ENCODE results near the gene KCNN3. TPM values are rescaled to one million over a fixed set of nuclear protein-coding genes. Genes with fewer than 3 reads are reported as not detected.

KCNN3 gene
- total RNA-seq, 4 donors from 2014 or later, result under 0.01 to 0.57 (median 0.08) TPM

DNA sequence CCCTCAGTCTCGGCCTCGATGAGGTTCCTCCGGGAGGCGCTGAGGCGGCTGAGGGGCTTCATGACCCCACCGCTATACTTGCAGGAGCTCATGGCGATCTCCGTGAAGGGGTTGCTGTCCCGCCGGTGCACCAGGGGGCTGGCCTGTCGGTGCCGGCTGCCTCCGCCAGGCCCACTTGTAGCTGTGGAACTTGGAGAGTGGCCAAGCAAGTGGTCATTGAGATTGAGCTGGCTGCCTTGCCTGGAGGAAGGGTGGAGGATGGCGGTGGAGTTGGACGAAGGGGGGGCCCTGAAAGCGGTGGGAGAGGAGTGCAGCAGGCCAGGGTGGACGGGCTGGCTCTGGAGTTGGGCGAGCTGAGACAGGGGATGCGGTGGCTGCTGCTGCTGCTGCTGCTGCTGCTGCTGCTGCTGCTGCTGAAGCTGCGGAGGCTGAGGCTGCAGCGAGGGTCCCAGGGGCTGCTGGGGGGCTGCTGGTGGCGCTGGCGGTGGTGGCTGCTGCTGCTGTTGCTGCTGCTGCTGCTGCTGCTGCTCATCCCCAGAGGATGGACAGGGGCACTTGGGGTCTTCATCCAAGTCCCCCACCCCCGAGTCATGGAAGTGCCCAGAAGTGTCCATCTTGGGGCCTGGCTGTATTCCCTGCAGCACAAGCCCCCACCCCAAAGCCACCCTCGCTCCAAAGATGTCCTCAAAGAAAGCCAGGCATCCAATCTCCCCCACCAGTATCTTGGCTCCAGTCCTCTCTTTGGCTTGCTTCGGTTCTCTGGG, 548 bp downstream of the KCNN3 start:
- TF ChIP-seq, protein P1, sequence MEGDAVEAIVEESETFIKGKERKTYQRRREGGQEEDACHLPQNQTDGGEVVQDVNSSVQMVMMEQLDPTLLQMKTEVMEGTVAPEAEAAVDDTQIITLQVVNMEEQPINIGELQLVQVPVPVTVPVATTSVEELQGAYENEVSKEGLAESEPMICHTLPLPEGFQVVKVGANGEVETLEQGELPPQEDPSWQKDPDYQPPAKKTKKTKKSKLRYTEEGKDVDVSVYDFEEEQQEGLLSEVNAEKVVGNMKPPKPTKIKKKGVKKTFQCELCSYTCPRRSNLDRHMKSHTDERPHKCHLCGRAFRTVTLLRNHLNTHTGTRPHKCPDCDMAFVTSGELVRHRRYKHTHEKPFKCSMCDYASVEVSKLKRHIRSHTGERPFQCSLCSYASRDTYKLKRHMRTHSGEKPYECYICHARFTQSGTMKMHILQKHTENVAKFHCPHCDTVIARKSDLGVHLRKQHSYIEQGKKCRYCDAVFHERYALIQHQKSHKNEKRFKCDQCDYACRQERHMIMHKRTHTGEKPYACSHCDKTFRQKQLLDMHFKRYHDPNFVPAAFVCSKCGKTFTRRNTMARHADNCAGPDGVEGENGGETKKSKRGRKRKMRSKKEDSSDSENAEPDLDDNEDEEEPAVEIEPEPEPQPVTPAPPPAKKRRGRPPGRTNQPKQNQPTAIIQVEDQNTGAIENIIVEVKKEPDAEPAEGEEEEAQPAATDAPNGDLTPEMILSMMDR (IDR thresholded peaks at IDR 0.05; ENCODE audit: low read depth), result no peak

GRCh38 chr1:154867841-154868605, 2.1 kb downstream of the KCNN3 start:
- TF ChIP-seq, protein P1 (IDR thresholded peaks at IDR 0.05; ENCODE audit: low read depth), result no peak

DNA sequence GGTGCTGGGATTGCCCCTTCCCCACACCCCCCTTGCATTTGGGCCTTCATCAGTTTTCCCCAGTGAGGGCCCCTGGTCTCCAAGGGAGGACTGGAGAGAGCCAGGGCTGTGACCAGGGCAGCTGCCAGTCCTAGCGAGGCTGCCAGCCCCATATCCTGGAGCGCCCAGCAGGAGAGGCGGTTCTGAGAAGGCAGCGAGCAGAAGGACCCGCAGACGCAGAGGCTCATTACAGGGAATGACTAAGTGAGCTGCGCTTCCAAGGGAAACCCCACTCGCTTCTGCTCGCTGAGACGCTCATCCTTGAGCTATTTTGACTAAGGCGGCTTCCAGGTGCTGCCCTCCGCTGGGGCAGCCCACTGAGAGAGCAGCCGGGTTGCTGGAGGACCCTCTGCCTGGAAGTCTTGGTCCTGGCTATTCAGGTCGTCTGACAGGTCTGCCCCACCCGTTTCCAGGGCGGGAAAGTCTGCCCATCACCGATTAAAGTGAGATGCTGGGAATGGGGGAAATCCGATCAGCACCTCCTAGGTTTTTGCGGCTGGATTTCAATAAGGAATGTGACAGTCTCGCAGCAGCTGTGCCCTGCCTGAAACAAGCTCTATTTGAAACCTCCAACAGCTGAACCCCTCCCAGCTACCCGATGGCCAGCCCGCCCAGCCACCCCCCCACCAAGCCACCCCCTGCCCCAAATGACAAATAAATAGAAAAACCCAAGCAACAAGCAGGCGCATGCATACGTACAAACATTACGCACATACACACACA, 2.8 kb downstream of the KCNN3 start:
- TF ChIP-seq, protein P1 (IDR thresholded peaks at IDR 0.05; ENCODE audit: low read depth), result no peak

- TF ChIP-seq, protein P1 (IDR thresholded peaks at IDR 0.05; ENCODE audit: low read depth), result no peak
Measured at GRCh38 chr1:154866257-154867063, 3.6 kb downstream of the KCNN3 start.

- TF ChIP-seq, protein P1 (IDR thresholded peaks at IDR 0.05; ENCODE audit: low read depth), result no peak
Measured at GRCh38 chr1:154865442-154866256, 4.4 kb downstream of the KCNN3 start.

GRCh38 chr1:154864189-154864975, 5.7 kb downstream of the KCNN3 start:
- TF ChIP-seq, protein P1 (IDR thresholded peaks at IDR 0.05; ENCODE audit: low read depth), result no peak
